Measurements from ENCODE around the gene SLC39A1.

SLC39A1 gene

GRCh38 chr1:153939476-153939875 lies 23.9 kb downstream of the SLC39A1 start:
- no peaks in the 10 kb centered on the region for H3K27me3 ChIP-seq (replicated peaks)
- H3K36me3 ChIP-seq (replicated peaks): peaks cover 36% of the 10 kb centered on the region
- DNase-seq: no peak
- no peak for TF ChIP-seq CTCF (IDR thresholded peaks at IDR 0.05; ENCODE audit: low read depth, low read length, missing control alignments)
- H3K27ac ChIP-seq: no peak overlapping the region
- in situ Hi-C loops (cut with HindIII; ENCODE audit: low pct_ligation_motif_present, low sequenced_read_pairs): no loop called here
- no peak overlapping the region for H3K4me3 ChIP-seq (ENCODE audit: low read depth, low read length)

- Histone ChIP-seq H3K27me3 (replicated peaks) (no peaks in the 10 kb centered on the region), H3K4me3 (ENCODE audit: low read depth, low read length) (no peak overlapping the region), H3K27ac (no peak overlapping the region), H3K36me3 (replicated peaks) (peaks cover 41% of the 10 kb centered on the region)
- no peak for DNase-seq
- in situ Hi-C loops (cut with HindIII; ENCODE audit: low pct_ligation_motif_present, low sequenced_read_pairs): no loop called here
- no peak for TF ChIP-seq CTCF (IDR thresholded peaks at IDR 0.05; ENCODE audit: low read depth, low read length, missing control alignments)
Measured at GRCh38 chr1:153938996-153939395, 24.3 kb downstream of the SLC39A1 start.

GRCh38 chr1:153937331-153937730 lies 26.0 kb downstream of the SLC39A1 start:
- no peak for TF ChIP-seq CTCF (IDR thresholded peaks at IDR 0.05; ENCODE audit: low read depth, low read length, missing control alignments)
- no peak overlapping the region for H3K27ac ChIP-seq
- H3K27me3 ChIP-seq (replicated peaks): no peaks in the 10 kb centered on the region
- no peak for DNase-seq
- H3K4me3 ChIP-seq (ENCODE audit: low read depth, low read length): no peak overlapping the region
- in situ Hi-C loops (cut with HindIII; ENCODE audit: low pct_ligation_motif_present, low sequenced_read_pairs): no loop called here
- peaks cover 50% of the 10 kb centered on the region for H3K36me3 ChIP-seq (replicated peaks)

- H3K27me3 ChIP-seq (replicated peaks): no peaks in the 10 kb centered on the region
- no peak overlapping the region for H3K27ac ChIP-seq
- H3K4me3 ChIP-seq (ENCODE audit: low read depth, low read length): no peak overlapping the region
- no peak for DNase-seq
- no peak for TF ChIP-seq CTCF (IDR thresholded peaks at IDR 0.05; ENCODE audit: low read depth, low read length, missing control alignments)
- in situ Hi-C loops (cut with HindIII; ENCODE audit: low pct_ligation_motif_present, low sequenced_read_pairs): no loop called here
- H3K36me3 ChIP-seq (replicated peaks): peaks cover 52% of the 10 kb centered on the region
Measured at GRCh38 chr1:153936011-153936802, 27.1 kb downstream of the SLC39A1 start.

- Histone ChIP-seq H3K27ac (no peak overlapping the region), H3K4me3 (ENCODE audit: low read depth, low read length) (no peak overlapping the region), H3K36me3 (replicated peaks) (peaks cover 52% of the 10 kb centered on the region), H3K27me3 (replicated peaks) (no peaks in the 10 kb centered on the region)
- DNase-seq: no peak
- in situ Hi-C loops (cut with HindIII; ENCODE audit: low pct_ligation_motif_present, low sequenced_read_pairs): no loop called here
- no peak for TF ChIP-seq CTCF (IDR thresholded peaks at IDR 0.05; ENCODE audit: low read depth, low read length, missing control alignments)
Measured at GRCh38 chr1:153934746-153935145, 28.6 kb downstream of the SLC39A1 start.

- H3K27ac ChIP-seq: no peak overlapping the region
- in situ Hi-C loops (cut with HindIII; ENCODE audit: low pct_ligation_motif_present, low sequenced_read_pairs): no loop called here
- no peak overlapping the region for H3K4me3 ChIP-seq (ENCODE audit: low read depth, low read length)
- DNase-seq: no peak
- no peaks in the 10 kb centered on the region for H3K27me3 ChIP-seq (replicated peaks)
- no peak for TF ChIP-seq CTCF (IDR thresholded peaks at IDR 0.05; ENCODE audit: low read depth, low read length, missing control alignments)
- H3K36me3 ChIP-seq (replicated peaks): peaks cover 52% of the 10 kb centered on the region
Measured at GRCh38 chr1:153933955-153934354, 29.4 kb downstream of the SLC39A1 start.

All from brain microvascular endothelial cell (primary cell).